Left ventricle myocardium inferior (tissue), 1 donor: ENCODE measurements around the gene G6PC2. TPM values are rescaled to one million over a fixed set of nuclear protein-coding genes. Genes with fewer than 3 reads are reported as not detected.

Experiments used
- DNase-seq: peaks from one replicate; pipeline ENCODE4 v3.0.0-alpha.2; 2020
- H3K27ac ChIP-seq: fragments of 200-600 bp; replicated peaks from 2 replicates; pipeline ENCODE4 v1.8.0; 2021
- H3K27me3 ChIP-seq: fragments of 200-600 bp; 2 replicates; pipeline ENCODE4 v1.8.0; 2021; ENCODE audit warnings: low read depth
- H3K36me3 ChIP-seq: fragments of 200-600 bp; 2 replicates; pipeline ENCODE4 v1.8.0; 2021
- H3K4me1 ChIP-seq: fragments of 200-600 bp; 2 replicates; pipeline ENCODE4 v1.8.0; 2021
- H3K4me3 ChIP-seq: fragments of 200-600 bp; 2 replicates; pipeline ENCODE4 v1.8.0; 2021; ENCODE audit warnings: mild to moderate bottlenecking, moderate library complexity
- H3K9me3 ChIP-seq: fragments of 200-600 bp; replicated peaks from 2 replicates; pipeline ENCODE4 v1.8.0; 2021
- intact Hi-C: fragments of 100-400 bp; cut with micrococcal nuclease; formaldehyde crosslinking; loops from one replicate; pipeline ENCODE4 v1.11.0; 2022
- total RNA-seq: library from RNA; stranded (reverse); fragmentation: NEBNext Ultra II Directional; extraction: Animal tissue kit (Norgen Biotek cat#: 25700); gene quantifications from one replicate; pipeline ENCODE4 v1.2.1, GENCODE V29; 2021
- TF ChIP-seq, protein P1 (sequence below): fragments of 200-600 bp; IDR thresholded peaks from 2 replicates; pipeline ENCODE4 v1.8.0; 2021; ENCODE audit warnings: antibody characterized with exemption, mild to moderate bottlenecking, borderline replicate concordance
- donor health status: DM: no; HTN: yes; CAD: no; lungs with severe emphysema.

G6PC2 gene
- total RNA-seq, 1 donor from 2014 or later, result not detected

- Histone ChIP-seq H3K27ac (no peak overlapping the region), H3K4me1 (no peaks in the 10 kb centered on the region), H3K36me3 (no peaks in the 10 kb centered on the region), H3K4me3 (no peak overlapping the region), H3K27me3 (peaks cover 7% of the 10 kb centered on the region), H3K9me3 (peaks cover 22% of the 10 kb centered on the region)
- no peak for DNase-seq
- intact Hi-C loops, result no loop called here
- TF ChIP-seq, protein P1, sequence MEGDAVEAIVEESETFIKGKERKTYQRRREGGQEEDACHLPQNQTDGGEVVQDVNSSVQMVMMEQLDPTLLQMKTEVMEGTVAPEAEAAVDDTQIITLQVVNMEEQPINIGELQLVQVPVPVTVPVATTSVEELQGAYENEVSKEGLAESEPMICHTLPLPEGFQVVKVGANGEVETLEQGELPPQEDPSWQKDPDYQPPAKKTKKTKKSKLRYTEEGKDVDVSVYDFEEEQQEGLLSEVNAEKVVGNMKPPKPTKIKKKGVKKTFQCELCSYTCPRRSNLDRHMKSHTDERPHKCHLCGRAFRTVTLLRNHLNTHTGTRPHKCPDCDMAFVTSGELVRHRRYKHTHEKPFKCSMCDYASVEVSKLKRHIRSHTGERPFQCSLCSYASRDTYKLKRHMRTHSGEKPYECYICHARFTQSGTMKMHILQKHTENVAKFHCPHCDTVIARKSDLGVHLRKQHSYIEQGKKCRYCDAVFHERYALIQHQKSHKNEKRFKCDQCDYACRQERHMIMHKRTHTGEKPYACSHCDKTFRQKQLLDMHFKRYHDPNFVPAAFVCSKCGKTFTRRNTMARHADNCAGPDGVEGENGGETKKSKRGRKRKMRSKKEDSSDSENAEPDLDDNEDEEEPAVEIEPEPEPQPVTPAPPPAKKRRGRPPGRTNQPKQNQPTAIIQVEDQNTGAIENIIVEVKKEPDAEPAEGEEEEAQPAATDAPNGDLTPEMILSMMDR, result peak; percentile 54
Observed at GRCh38 chr2:168948621-168949212, 47.6 kb downstream of the G6PC2 start.

DNA sequence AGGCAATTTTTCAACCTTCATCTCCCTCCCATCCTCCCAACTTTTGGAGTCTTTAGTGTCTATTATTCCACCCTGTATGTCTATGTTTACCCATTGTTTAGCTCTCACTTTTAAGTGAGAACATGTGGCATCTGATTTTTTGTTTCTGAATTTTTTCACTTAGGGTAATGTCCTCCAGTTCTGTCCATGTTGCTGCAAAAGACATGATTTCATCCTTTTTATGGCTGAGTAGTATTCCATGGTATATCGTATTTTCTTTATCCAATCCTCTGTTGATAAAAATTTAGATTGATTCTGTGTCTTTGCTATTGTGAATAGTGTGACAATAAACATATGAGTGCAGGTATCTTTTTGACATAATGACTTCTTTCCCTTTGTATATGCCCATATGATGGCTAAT lies 48.2 kb downstream of the G6PC2 start:
- Histone ChIP-seq H3K27ac (no peak overlapping the region), H3K36me3 (no peaks in the 10 kb centered on the region), H3K4me1 (no peaks in the 10 kb centered on the region), H3K9me3 (peaks cover 23% of the 10 kb centered on the region), H3K27me3 (peaks cover 4% of the 10 kb centered on the region), H3K4me3 (no peak overlapping the region)
- DNase-seq, result no peak
- TF ChIP-seq, protein P1, result no peak
- intact Hi-C loops, result no loop called here

DNA sequence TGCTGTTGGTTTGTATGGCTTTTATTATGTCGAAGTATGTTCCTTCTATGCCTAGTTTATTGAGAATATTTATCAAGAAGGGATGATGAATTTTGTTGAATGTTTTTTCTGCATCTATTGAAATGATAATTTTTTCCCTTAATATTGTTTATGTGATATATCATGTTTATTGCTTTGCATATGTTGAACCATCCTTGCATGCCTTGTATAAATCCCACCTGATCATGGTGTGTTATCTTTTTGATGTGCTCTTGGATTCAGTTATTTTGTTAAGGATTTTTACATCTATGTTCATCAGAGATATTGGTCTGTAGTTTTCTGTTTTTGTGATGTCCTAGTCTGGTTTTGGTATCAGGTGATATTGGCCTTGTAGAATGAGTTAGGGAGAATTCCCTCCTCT lies 50.8 kb downstream of the G6PC2 start:
- Histone ChIP-seq H3K36me3 (no peaks in the 10 kb centered on the region), H3K27me3 (no peaks in the 10 kb centered on the region), H3K4me1 (no peaks in the 10 kb centered on the region), H3K9me3 (peaks cover 28% of the 10 kb centered on the region), H3K27ac (no peak overlapping the region), H3K4me3 (no peak overlapping the region)
- TF ChIP-seq, protein P1, result no peak
- no peak for DNase-seq
- intact Hi-C loops, result no loop called here

GRCh38 chr2:168952424-168952823 lies 51.3 kb downstream of the G6PC2 start:
- no peaks in the 10 kb centered on the region for H3K36me3 ChIP-seq
- H3K27ac ChIP-seq, result no peak overlapping the region
- TF ChIP-seq, protein P1, result no peak
- no peaks in the 10 kb centered on the region for H3K4me1 ChIP-seq
- intact Hi-C loops, result no loop called here
- no peak for DNase-seq
- no peaks in the 10 kb centered on the region for H3K27me3 ChIP-seq
- H3K4me3 ChIP-seq, result no peak overlapping the region
- H3K9me3 ChIP-seq, result peaks cover 28% of the 10 kb centered on the region

DNA sequence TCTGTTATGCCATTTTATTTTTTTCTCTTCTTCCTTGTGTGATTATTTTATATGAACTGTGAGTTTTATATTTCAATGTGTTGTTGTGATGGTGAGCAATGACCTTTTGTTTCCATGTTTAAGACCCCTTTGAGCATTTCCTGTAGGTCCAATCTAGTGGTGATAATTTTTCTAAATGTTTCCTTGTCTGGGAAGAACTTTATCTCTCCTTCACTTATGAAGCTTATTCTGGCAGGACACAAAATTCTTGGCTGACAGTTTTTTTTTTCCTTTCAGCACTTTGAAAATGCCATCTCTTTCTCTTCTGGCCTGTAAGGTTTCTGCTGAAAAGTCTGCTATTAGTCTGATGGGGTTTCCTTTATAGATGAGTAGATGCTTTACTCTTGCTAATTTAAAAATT lies 53.2 kb downstream of the G6PC2 start:
- TF ChIP-seq, protein P1, result no peak
- intact Hi-C loops, result no loop called here
- DNase-seq, result no peak

More for the DNA sequence above, 53.2 kb downstream of the G6PC2 start:
- Histone ChIP-seq H3K27me3 (no peaks in the 10 kb centered on the region), H3K4me1 (no peaks in the 10 kb centered on the region), H3K9me3 (peaks cover 27% of the 10 kb centered on the region), H3K27ac (no peak overlapping the region), H3K36me3 (no peaks in the 10 kb centered on the region), H3K4me3 (no peak overlapping the region)
